GM12892 (cell line): ENCODE measurements around the gene TP53TG3D.
"Not testable (repeated sequence)": the region's sequence is repeated elsewhere in the genome, so short reads cannot be mapped to it uniquely, and the experiment has no call there.

Source experiments
- POLR2A ChIP-seq: IDR thresholded peaks from 2 replicates; pipeline ENCODE4 v1.6.1; 2011; ENCODE audit warnings: low read depth, low read length, control low read depth
- POLR2AphosphoS5 ChIP-seq: IDR thresholded peaks from 2 replicates; pipeline ENCODE4 v1.6.1; 2011; ENCODE audit warnings: low read depth, low read length, control low read depth
- TAF1 ChIP-seq: IDR thresholded peaks from 2 replicates; pipeline ENCODE4 v1.6.1; 2011; ENCODE audit warnings: low read depth, mild to moderate bottlenecking, control low read depth, low read length, borderline replicate concordance

- TF ChIP-seq POLR2A, POLR2AphosphoS5, TAF1: not testable (repeated sequence)
Observed at GRCh38 chr16:32263552-32263951, 10.5 kb downstream of the TP53TG3D start.
